ENCODE data around the gene CASZ1. TPM values are rescaled to one million over a fixed set of nuclear protein-coding genes. Genes with fewer than 3 reads are reported as not detected.

CASZ1 gene
- total and polyA plus RNA-seq, 9 donors, result 2.4 to 15.7 (median 4.0) TPM

- TF ChIP-seq POLR2A (IDR thresholded peaks at IDR 0.05), result no peak
- no peak for TF ChIP-seq CTCF (IDR thresholded peaks at IDR 0.05)
- no peak for TF ChIP-seq EP300 (IDR thresholded peaks at IDR 0.05)
- DNase-seq, result no peak
- Histone ChIP-seq H3K36me3 (no peaks in the 10 kb centered on the region), H3K4me3 (no peak overlapping the region), H3K4me1 (ENCODE audit: insufficient read depth) (no peaks in the 10 kb centered on the region), H3K27ac (no peak overlapping the region), H3K27me3 (no peaks in the 10 kb centered on the region), H3K9me3 (no peaks in the 10 kb centered on the region)
- WGBS, 3 donors, result 48 to 53% (median 53%) methylated on average over 25 of the region's 25 CpGs
- intact Hi-C loops (cut with DNase I), result no loop called here
Measured at GRCh38 chr1:10712568-10713362, 83.7 kb downstream of the CASZ1 start.

- no peak overlapping the region for H3K27ac ChIP-seq
- H3K9me3 ChIP-seq, result no peaks in the 10 kb centered on the region
- no peaks in the 10 kb centered on the region for H3K27me3 ChIP-seq
- TF ChIP-seq CTCF (IDR thresholded peaks at IDR 0.05) (no peak), EP300 (IDR thresholded peaks at IDR 0.05) (no peak), POLR2A (IDR thresholded peaks at IDR 0.05) (no peak)
- WGBS, 3 donors, result 92 to 95% (median 94%) methylated on average over 7 of the region's 7 CpGs
- H3K4me1 ChIP-seq (ENCODE audit: insufficient read depth), result no peaks in the 10 kb centered on the region
- DNase-seq, result no peak
- H3K4me3 ChIP-seq, result no peak overlapping the region
- no peaks in the 10 kb centered on the region for H3K36me3 ChIP-seq
- intact Hi-C loops (cut with DNase I), result no loop called here
Measured at GRCh38 chr1:10710489-10710888, 86.0 kb downstream of the CASZ1 start.

- TF ChIP-seq POLR2A (IDR thresholded peaks at IDR 0.05) (no peak), EP300 (IDR thresholded peaks at IDR 0.05) (no peak), CTCF (IDR thresholded peaks at IDR 0.05) (no peak)
- 72 to 87% (median 85%) methylated on average over 19 of the region's 19 CpGs for WGBS, 3 donors
- intact Hi-C loops (cut with DNase I), result no loop called here
Measured at GRCh38 chr1:10709646-10710045, 86.8 kb downstream of the CASZ1 start.

GRCh38 chr1:10709165-10709564 is 87.3 kb downstream of the CASZ1 start:
- Histone ChIP-seq H3K27me3 (no peaks in the 10 kb centered on the region), H3K4me1 (ENCODE audit: insufficient read depth) (no peaks in the 10 kb centered on the region), H3K9me3 (no peaks in the 10 kb centered on the region), H3K36me3 (no peaks in the 10 kb centered on the region), H3K27ac (no peak overlapping the region), H3K4me3 (no peak overlapping the region)
- intact Hi-C loops (cut with DNase I), result no loop called here
- WGBS, 3 donors, result 43 to 58% (median 46%) methylated on average over 16 of the region's 16 CpGs
- TF ChIP-seq POLR2A (IDR thresholded peaks at IDR 0.05) (no peak), CTCF (IDR thresholded peaks at IDR 0.05) (no peak), EP300 (IDR thresholded peaks at IDR 0.05) (no peak)
- no peak for DNase-seq

More at GRCh38 chr1:10709646-10710045, 86.8 kb downstream of the CASZ1 start:
- no peaks in the 10 kb centered on the region for H3K36me3 ChIP-seq
- no peaks in the 10 kb centered on the region for H3K4me1 ChIP-seq (ENCODE audit: insufficient read depth)
- H3K27me3 ChIP-seq, result no peaks in the 10 kb centered on the region
- H3K9me3 ChIP-seq, result no peaks in the 10 kb centered on the region
- no peak overlapping the region for H3K27ac ChIP-seq
- DNase-seq, result no peak
- no peak overlapping the region for H3K4me3 ChIP-seq
